Measurements from ENCODE around the gene PRRT1.
"Not testable (repeated sequence)": the region's sequence is repeated elsewhere in the genome, so short reads cannot be mapped to it uniquely, and the experiment has no call there.

PRRT1 gene

GRCh38 chr6:32190054-32190851, 38.5 kb upstream of the PRRT1 start, which contains the start of gene PBX2:
Gene PBX2 (minus strand): TSS chr6:32190202. CDS start chr6:32189915, 287 bp downstream.
- DNase-seq (ENCODE audit: low read depth), result peak; percentile 94
- TF ChIP-seq, protein P1, sequence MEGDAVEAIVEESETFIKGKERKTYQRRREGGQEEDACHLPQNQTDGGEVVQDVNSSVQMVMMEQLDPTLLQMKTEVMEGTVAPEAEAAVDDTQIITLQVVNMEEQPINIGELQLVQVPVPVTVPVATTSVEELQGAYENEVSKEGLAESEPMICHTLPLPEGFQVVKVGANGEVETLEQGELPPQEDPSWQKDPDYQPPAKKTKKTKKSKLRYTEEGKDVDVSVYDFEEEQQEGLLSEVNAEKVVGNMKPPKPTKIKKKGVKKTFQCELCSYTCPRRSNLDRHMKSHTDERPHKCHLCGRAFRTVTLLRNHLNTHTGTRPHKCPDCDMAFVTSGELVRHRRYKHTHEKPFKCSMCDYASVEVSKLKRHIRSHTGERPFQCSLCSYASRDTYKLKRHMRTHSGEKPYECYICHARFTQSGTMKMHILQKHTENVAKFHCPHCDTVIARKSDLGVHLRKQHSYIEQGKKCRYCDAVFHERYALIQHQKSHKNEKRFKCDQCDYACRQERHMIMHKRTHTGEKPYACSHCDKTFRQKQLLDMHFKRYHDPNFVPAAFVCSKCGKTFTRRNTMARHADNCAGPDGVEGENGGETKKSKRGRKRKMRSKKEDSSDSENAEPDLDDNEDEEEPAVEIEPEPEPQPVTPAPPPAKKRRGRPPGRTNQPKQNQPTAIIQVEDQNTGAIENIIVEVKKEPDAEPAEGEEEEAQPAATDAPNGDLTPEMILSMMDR (IDR thresholded peaks at IDR 0.05; ENCODE audit: low read length, missing control alignments), result no peak
- H3K4me3 ChIP-seq (replicated peaks; ENCODE audit: low read depth, low read length), result peak within 1 kb of the TSS; percentile 82

DNA sequence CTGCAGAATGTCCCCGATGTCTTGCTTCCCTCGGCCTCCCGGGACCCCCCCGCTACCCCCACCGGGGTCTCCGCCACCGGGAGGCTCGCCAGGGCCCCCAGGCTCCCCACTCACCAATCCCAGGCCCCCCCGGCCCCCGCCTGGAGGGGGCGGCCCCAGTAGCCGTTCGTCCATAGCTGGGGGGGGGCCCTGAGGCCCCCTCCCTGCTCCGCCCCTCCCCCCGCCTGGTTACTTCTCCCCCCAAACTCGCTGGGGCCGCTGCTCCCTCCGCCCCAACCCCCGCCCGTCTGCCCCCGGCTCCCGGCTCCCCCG, 38.0 kb upstream of the PRRT1 start:
- peak overlapping the region; percentile 82 for H3K4me3 ChIP-seq (replicated peaks; ENCODE audit: low read depth, low read length)

DNA sequence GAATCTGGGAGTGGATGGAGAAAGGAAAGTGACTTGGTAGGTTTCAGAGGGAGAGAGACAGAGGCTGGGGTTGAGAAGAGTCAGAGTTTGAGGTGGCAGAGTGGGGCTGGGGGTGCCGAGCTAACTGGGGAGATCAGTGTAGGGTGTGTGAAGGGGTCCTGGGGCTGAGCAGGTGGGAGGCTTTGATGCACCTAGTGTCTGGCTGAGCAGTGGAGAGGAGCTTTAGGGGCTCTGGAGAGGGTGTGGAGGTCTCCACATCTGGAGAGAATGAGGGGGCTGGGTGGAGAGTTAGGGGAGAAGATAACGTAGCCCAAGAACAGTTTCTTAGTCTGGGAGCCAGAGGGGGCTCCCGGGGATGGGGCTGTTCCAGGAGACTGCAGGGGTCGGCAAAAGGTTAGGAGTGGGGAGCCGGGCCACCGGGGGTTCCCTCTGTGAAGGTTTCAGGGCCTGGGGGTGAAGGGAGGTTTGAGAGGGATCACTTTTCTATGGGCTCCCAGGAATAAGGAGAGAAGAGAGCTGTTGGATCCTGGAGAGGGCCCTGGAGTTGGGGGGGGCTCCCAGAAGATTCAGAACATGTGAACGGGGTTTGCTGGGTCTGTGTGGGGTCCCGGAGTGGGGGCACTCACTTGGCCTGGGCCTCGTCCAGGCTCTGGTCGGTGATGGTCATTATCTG, 37.5 kb upstream of the PRRT1 start:
- TF ChIP-seq, protein P1 (IDR thresholded peaks at IDR 0.05; ENCODE audit: low read length, missing control alignments), result no peak
- H3K4me3 ChIP-seq (replicated peaks; ENCODE audit: low read depth, low read length), result peak overlapping the region; percentile 82
- no peak for DNase-seq (ENCODE audit: low read depth)

More for the DNA sequence above, 38.0 kb upstream of the PRRT1 start:
- no peak for DNase-seq (ENCODE audit: low read depth)
- TF ChIP-seq, protein P1 (IDR thresholded peaks at IDR 0.05; ENCODE audit: low read length, missing control alignments), result no peak

- peak overlapping the region; percentile 82 for H3K4me3 ChIP-seq (replicated peaks; ENCODE audit: low read depth, low read length)
Measured at GRCh38 chr6:32188381-32189068, 36.8 kb upstream of the PRRT1 start.

GRCh38 chr6:32187725-32188380, 36.1 kb upstream of the PRRT1 start:
- H3K4me3 ChIP-seq (replicated peaks; ENCODE audit: low read depth, low read length), result peak overlapping the region; percentile 82
- not testable (repeated sequence) for DNase-seq (ENCODE audit: low read depth)

More at GRCh38 chr6:32188381-32189068, 36.8 kb upstream of the PRRT1 start:
- DNase-seq (ENCODE audit: low read depth), result peak; percentile 26
- TF ChIP-seq, protein P1 (IDR thresholded peaks at IDR 0.05; ENCODE audit: low read length, missing control alignments), result no peak

- H3K4me3 ChIP-seq (replicated peaks; ENCODE audit: low read depth, low read length), result no peak overlapping the region
Measured at GRCh38 chr6:32187009-32187709, 35.4 kb upstream of the PRRT1 start.

DNA sequence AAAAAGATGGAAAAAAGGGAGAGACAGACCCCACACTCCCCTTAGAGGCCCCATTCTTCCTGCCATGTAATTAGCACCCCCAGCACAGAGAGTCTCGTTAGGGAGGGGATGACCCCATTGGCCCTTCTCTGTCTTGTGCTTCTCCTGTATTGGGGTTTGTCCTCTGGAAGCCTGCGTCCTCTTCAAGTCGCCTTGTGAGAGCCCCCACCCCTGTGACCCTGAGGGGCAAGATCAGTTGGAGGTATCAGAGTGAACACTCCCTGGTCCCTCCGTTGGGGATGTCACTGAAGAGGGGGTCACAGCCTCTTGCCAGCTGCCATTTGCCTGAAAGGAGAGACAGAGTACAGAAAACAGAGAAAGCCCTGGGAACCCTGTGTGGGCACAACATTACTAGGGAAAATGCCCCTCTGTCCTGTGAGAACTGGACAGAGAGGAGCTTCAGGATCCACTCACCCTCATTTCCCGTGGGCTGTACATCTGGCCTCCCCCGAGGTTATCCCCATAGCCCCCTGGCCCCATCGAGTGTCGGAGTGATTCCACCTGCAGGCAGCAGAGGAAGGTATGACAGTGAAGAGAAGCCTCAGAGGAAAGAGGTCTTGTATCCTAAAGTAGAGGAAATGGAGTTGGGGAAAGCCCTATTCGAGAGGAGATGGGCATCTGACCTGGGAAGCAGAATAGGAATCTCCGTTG, 34.6 kb upstream of the PRRT1 start:
- not testable (repeated sequence) for DNase-seq (ENCODE audit: low read depth)

More at GRCh38 chr6:32187009-32187709, 35.4 kb upstream of the PRRT1 start:
- DNase-seq (ENCODE audit: low read depth), result no peak
- TF ChIP-seq, protein P1 (IDR thresholded peaks at IDR 0.05; ENCODE audit: low read length, missing control alignments), result no peak

GRCh38 chr6:32185681-32186131, 34.0 kb upstream of the PRRT1 start:
- not testable (repeated sequence) for H3K4me3 ChIP-seq (replicated peaks; ENCODE audit: low read depth, low read length)
- DNase-seq (ENCODE audit: low read depth), result peak; percentile 91

More for the DNA sequence above, 34.6 kb upstream of the PRRT1 start:
- H3K4me3 ChIP-seq (replicated peaks; ENCODE audit: low read depth, low read length), result not testable (repeated sequence)

Data from fibroblast of pulmonary artery (primary cell).